Measurements from ENCODE around the gene CLEC2L.

DNA sequence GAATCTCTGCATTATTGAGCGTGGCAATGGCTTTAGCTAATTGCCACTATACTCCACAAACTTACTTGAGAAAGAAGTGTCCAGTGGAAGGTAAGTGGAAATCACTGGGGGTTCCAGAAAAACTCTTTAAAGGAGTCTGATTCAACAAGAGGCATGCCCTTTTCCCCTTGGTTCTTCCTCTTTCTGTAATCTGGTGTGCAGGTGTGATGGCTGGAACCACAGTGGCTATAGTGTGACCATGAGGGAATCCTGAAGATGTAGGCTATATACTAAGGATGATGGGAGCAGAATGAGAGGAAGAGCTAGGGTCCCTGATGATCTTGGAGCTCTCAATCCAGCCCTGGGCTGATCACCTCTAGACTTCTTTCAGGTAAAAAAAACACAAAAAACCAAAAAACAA is 2.0 kb upstream of the CLEC2L start:
- TF ChIP-seq ZNF8 (CRISPR knock-in tag; IDR thresholded peaks at IDR 0.05): no peak
- no peak for TF ChIP-seq RARB (CRISPR knock-in tag; IDR thresholded peaks at IDR 0.05)
- TF ChIP-seq, protein P1, sequence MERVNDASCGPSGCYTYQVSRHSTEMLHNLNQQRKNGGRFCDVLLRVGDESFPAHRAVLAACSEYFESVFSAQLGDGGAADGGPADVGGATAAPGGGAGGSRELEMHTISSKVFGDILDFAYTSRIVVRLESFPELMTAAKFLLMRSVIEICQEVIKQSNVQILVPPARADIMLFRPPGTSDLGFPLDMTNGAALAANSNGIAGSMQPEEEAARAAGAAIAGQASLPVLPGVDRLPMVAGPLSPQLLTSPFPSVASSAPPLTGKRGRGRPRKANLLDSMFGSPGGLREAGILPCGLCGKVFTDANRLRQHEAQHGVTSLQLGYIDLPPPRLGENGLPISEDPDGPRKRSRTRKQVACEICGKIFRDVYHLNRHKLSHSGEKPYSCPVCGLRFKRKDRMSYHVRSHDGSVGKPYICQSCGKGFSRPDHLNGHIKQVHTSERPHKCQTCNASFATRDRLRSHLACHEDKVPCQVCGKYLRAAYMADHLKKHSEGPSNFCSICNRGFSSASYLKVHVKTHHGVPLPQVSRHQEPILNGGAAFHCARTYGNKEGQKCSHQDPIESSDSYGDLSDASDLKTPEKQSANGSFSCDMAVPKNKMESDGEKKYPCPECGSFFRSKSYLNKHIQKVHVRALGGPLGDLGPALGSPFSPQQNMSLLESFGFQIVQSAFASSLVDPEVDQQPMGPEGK (CRISPR knock-in tag; IDR thresholded peaks at IDR 0.05; ENCODE audit: borderline replicate concordance): no peak
- TF ChIP-seq ARNTL (CRISPR knock-in tag; IDR thresholded peaks at IDR 0.05; ENCODE audit: borderline replicate concordance, low read depth): no peak
- TF ChIP-seq, protein P2, sequence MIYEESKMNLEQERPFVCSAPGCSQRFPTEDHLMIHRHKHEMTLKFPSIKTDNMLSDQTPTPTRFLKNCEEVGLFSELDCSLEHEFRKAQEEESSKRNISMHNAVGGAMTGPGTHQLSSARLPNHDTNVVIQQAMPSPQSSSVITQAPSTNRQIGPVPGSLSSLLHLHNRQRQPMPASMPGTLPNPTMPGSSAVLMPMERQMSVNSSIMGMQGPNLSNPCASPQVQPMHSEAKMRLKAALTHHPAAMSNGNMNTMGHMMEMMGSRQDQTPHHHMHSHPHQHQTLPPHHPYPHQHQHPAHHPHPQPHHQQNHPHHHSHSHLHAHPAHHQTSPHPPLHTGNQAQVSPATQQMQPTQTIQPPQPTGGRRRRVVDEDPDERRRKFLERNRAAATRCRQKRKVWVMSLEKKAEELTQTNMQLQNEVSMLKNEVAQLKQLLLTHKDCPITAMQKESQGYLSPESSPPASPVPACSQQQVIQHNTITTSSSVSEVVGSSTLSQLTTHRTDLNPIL (CRISPR knock-in tag; IDR thresholded peaks at IDR 0.05; ENCODE audit: low read depth): no peak
- no peak for TF ChIP-seq ZNF70 (CRISPR knock-in tag; IDR thresholded peaks at IDR 0.05)
- TF ChIP-seq OSR1 (CRISPR knock-in tag; IDR thresholded peaks at IDR 0.05): no peak
- TF ChIP-seq ZFP30 (CRISPR knock-in tag; IDR thresholded peaks at IDR 0.05): no peak
- no peak for TF ChIP-seq SNAI2 (CRISPR knock-in tag; IDR thresholded peaks at IDR 0.05)
- TF ChIP-seq BACH2 (CRISPR knock-in tag; IDR thresholded peaks at IDR 0.05; ENCODE audit: borderline replicate concordance): no peak
- TF ChIP-seq ESRRG (CRISPR knock-in tag; IDR thresholded peaks at IDR 0.05): no peak
